HG03108 (cell line): ENCODE measurements around the gene CKS2.

Experiments
- ATAC-seq: cut with Tn5 transposase; IDR thresholded peaks from one replicate; pipeline ENCODE4 v1.9.1; 2021; ENCODE audit warnings: moderate library complexity; ENCODE audit not compliant: unreplicated experiment

The CKS2 gene

GRCh38 chr9:89363921-89364665, 53.1 kb downstream of the CKS2 start:
- ATAC-seq: no peak

- no peak for ATAC-seq
These were observed 53.9 kb downstream of the CKS2 start for GRCh38 chr9:89364666-89365531.

GRCh38 chr9:89365532-89365912, 54.5 kb downstream of the CKS2 start:
- no peak for ATAC-seq
